Ishikawa (cell line): ENCODE measurements around the gene LECT2.

Experiments
- EGR1 ChIP-seq: IDR thresholded peaks from 2 replicates; pipeline ENCODE4 v1.6.1; 2012
- TF ChIP-seq, protein P1 (sequence below): IDR thresholded peaks from 2 replicates; pipeline ENCODE4 v1.6.1; 2012
- TF ChIP-seq, protein P2 (sequence below): IDR thresholded peaks from 2 replicates; pipeline ENCODE4 v1.6.1; 2012

GRCh38 chr5:135976216-135976615, 21.4 kb upstream of the LECT2 start:
- TF ChIP-seq, protein P1, sequence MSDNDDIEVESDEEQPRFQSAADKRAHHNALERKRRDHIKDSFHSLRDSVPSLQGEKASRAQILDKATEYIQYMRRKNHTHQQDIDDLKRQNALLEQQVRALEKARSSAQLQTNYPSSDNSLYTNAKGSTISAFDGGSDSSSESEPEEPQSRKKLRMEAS, result no peak
- TF ChIP-seq EGR1, result no peak
- TF ChIP-seq, protein P2, sequence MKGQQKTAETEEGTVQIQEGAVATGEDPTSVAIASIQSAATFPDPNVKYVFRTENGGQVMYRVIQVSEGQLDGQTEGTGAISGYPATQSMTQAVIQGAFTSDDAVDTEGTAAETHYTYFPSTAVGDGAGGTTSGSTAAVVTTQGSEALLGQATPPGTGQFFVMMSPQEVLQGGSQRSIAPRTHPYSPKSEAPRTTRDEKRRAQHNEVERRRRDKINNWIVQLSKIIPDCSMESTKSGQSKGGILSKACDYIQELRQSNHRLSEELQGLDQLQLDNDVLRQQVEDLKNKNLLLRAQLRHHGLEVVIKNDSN, result no peak
